Fibroblast of skin of left biceps (primary cell): ENCODE measurements around the gene SPAG9.

Source experiments
- DNase-seq, 2 experiments: peaks; one replicate each; pipeline ENCODE4 v3.0.0-alpha.2; 2013; ENCODE audit warnings: low read depth in 2 of 2

The SPAG9 gene

GRCh38 chr17:50938821-50939541 is 181.7 kb downstream of the SPAG9 start:
- DNase-seq, result no peak

GRCh38 chr17:50935996-50936266 is 184.7 kb downstream of the SPAG9 start:
- DNase-seq, result no peak

GRCh38 chr17:50935221-50935995 is 185.3 kb downstream of the SPAG9 start:
- DNase-seq, result no peak

GRCh38 chr17:50934672-50935220 is 185.9 kb downstream of the SPAG9 start:
- DNase-seq, result no peak

- no peak for DNase-seq
These were observed 186.5 kb downstream of the SPAG9 start for GRCh38 chr17:50934161-50934560.

GRCh38 chr17:50931144-50931908 is 189.3 kb downstream of the SPAG9 start:
- peak; percentile 44 to 46 for DNase-seq

GRCh38 chr17:50928646-50929045 is 192.0 kb downstream of the SPAG9 start:
- no peak for DNase-seq

GRCh38 chr17:50927287-50927686 is 193.4 kb downstream of the SPAG9 start:
- DNase-seq, result no peak

GRCh38 chr17:50926523-50926922 is 194.1 kb downstream of the SPAG9 start:
- DNase-seq, result no peak

GRCh38 chr17:50925296-50925891 is 195.3 kb downstream of the SPAG9 start:
- no peak for DNase-seq

- no peak for DNase-seq
These were observed 195.9 kb downstream of the SPAG9 start for GRCh38 chr17:50924800-50925199.

- DNase-seq, result no peak
These were observed 196.4 kb downstream of the SPAG9 start for GRCh38 chr17:50924300-50924699.

- DNase-seq, result no peak
These were observed 197.1 kb downstream of the SPAG9 start for GRCh38 chr17:50923611-50924010.

- no peak for DNase-seq
These were observed 197.8 kb downstream of the SPAG9 start for GRCh38 chr17:50922721-50923405.

- no peak for DNase-seq
These were observed 198.6 kb downstream of the SPAG9 start for GRCh38 chr17:50922107-50922506.

GRCh38 chr17:50920891-50921586 is 199.6 kb downstream of the SPAG9 start:
- no peak for DNase-seq

- DNase-seq, result no peak
These were observed 200.6 kb downstream of the SPAG9 start for GRCh38 chr17:50920041-50920410.

GRCh38 chr17:50919321-50920040 is 201.2 kb downstream of the SPAG9 start:
- peak; percentile 19 to 29 for DNase-seq

- no peak for DNase-seq
These were observed 201.8 kb downstream of the SPAG9 start for GRCh38 chr17:50918933-50919296.
